ENCODE results near the gene ICE1.

DNA sequence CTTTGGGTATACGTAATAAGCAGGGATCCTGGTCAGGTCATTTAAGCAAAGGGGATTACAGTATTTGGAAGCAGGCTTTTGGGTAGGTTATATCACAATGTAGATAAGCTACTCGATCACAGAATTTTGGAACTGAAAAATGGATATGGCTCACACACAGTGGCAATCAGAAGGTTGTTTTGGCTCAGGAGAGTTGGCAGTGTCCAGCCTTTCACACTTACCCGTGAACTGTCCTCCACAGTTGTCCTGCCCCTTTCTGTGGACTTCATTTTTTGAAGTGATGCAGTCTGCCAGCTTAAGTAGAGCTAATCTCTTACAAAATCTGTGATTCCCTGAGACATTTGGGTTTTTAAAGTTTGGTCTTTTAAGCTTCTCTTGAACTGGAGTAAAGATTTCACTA, 30.7 kb downstream of the ICE1 start:
- TF ChIP-seq, protein P1, sequence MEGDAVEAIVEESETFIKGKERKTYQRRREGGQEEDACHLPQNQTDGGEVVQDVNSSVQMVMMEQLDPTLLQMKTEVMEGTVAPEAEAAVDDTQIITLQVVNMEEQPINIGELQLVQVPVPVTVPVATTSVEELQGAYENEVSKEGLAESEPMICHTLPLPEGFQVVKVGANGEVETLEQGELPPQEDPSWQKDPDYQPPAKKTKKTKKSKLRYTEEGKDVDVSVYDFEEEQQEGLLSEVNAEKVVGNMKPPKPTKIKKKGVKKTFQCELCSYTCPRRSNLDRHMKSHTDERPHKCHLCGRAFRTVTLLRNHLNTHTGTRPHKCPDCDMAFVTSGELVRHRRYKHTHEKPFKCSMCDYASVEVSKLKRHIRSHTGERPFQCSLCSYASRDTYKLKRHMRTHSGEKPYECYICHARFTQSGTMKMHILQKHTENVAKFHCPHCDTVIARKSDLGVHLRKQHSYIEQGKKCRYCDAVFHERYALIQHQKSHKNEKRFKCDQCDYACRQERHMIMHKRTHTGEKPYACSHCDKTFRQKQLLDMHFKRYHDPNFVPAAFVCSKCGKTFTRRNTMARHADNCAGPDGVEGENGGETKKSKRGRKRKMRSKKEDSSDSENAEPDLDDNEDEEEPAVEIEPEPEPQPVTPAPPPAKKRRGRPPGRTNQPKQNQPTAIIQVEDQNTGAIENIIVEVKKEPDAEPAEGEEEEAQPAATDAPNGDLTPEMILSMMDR (IDR thresholded peaks at IDR 0.05): no peak
- no peak for TF ChIP-seq POLR2AphosphoS5 (IDR thresholded peaks at IDR 0.05)

All from transverse colon (tissue), 4 donors.